ENCODE results near the gene RBM5. TPM values are rescaled to one million over a fixed set of nuclear protein-coding genes. Genes with fewer than 3 reads are reported as not detected.

Gene RBM5
- total and polyA plus RNA-seq, 10 of the 15 experiments (the other 5 are each of a cell fraction or from before 2014, with no cell fraction given) = 35.1 to 347 (median 111) TPM

Other genes with a start within 250 kb of the RBM5 start
Only the 7 nearest of the 17 such genes appear.
- 9.9 TPM in 2 replicates for gene MON1A, start 159.1 kb upstream of the RBM5 start, total RNA-seq (2014; rRNA removed)
- 2.6 and 3.5 TPM in 2 replicates for gene MON1A, start 159.1 kb upstream of the RBM5 start, total RNA-seq (2014; rRNA removed; fragmentation: Illumina TruSeq; extraction: Trizol)
- gene MON1A, start 159.1 kb upstream of the RBM5 start, total RNA-seq (2021) = 9.0 and 10.3 TPM in 2 replicates
- gene MON1A, start 159.1 kb upstream of the RBM5 start, polyA plus RNA-seq (2011; rRNA removed) = 2.1 and 6.2 TPM in 2 replicates
- gene MON1A, start 159.1 kb upstream of the RBM5 start, polyA plus RNA-seq (2014; fragmentation: Illumina TruSeq; extraction: Trizol) = 0.98 and 4.0 TPM in 2 replicates
- 1 to 10 TPM; 1.3 to 2.4 TPM for gene MON1A, start 159.1 kb upstream of the RBM5 start, polyA plus RNA-seq (2014; fragmentation: Nextera tagmentation; extraction: Ambion mirVana)
- 10.3 and 10.8 TPM in 2 replicates for gene MON1A, start 159.1 kb upstream of the RBM5 start, polyA plus RNA-seq (2014; rRNA removed)
- 10 to 100 TPM in 1 of 2 experiments, 1 to 10 TPM in 1; 9.2 to 10.5 TPM for gene MON1A, start 159.1 kb upstream of the RBM5 start, polyA plus RNA-seq (2016; fragmentation: Nextera tagmentation; extraction: Ambion mirVana)
- 56.4 and 62.5 TPM in 2 replicates for gene RBM6, start 148.8 kb upstream of the RBM5 start, total RNA-seq (2014; rRNA removed)
- 94.1 and 94.6 TPM in 2 replicates for gene RBM6, start 148.8 kb upstream of the RBM5 start, total RNA-seq (2014; rRNA removed; fragmentation: Illumina TruSeq; extraction: Trizol)
- gene RBM6, start 148.8 kb upstream of the RBM5 start, total RNA-seq (2021) = 66.5 and 72.7 TPM in 2 replicates
- gene RBM6, start 148.8 kb upstream of the RBM5 start, polyA plus RNA-seq (2011; rRNA removed) = 103 and 128 TPM in 2 replicates
- gene RBM6, start 148.8 kb upstream of the RBM5 start, polyA plus RNA-seq (2014; fragmentation: Illumina TruSeq; extraction: Trizol) = 102 and 136 TPM in 2 replicates
- gene RBM6, start 148.8 kb upstream of the RBM5 start, polyA plus RNA-seq (2014; fragmentation: Nextera tagmentation; extraction: Ambion mirVana) = 10 to 100 TPM; 45.3 to 84.4 TPM
- gene RBM6, start 148.8 kb upstream of the RBM5 start, polyA plus RNA-seq (2014; rRNA removed) = 73.6 and 89.8 TPM in 2 replicates
- gene RBM6, start 148.8 kb upstream of the RBM5 start, polyA plus RNA-seq (2016; fragmentation: Nextera tagmentation; extraction: Ambion mirVana) = 10 to 100 TPM; 70.6 to 78.2 TPM
- 0.28 TPM in 1 of 2 replicates, not detected in the other for gene SEMA3F, start 66.4 kb downstream of the RBM5 start, total RNA-seq (2014; rRNA removed)
- not detected in 2 replicates for gene SEMA3F, start 66.4 kb downstream of the RBM5 start, total RNA-seq (2014; rRNA removed; fragmentation: Illumina TruSeq; extraction: Trizol)
- gene SEMA3F, start 66.4 kb downstream of the RBM5 start, total RNA-seq (2021) = 0.08 and 0.45 TPM in 2 replicates
- gene SEMA3F, start 66.4 kb downstream of the RBM5 start, polyA plus RNA-seq (2011; rRNA removed) = 0.12 and 0.15 TPM in 2 replicates
- 0.09 TPM in 1 of 2 replicates, not detected in the other for gene SEMA3F, start 66.4 kb downstream of the RBM5 start, polyA plus RNA-seq (2014; fragmentation: Illumina TruSeq; extraction: Trizol)
- gene SEMA3F, start 66.4 kb downstream of the RBM5 start, polyA plus RNA-seq (2014; fragmentation: Nextera tagmentation; extraction: Ambion mirVana) = not detected
- gene SEMA3F, start 66.4 kb downstream of the RBM5 start, polyA plus RNA-seq (2014; rRNA removed) = not detected in 2 replicates
- gene SEMA3F, start 66.4 kb downstream of the RBM5 start, polyA plus RNA-seq (2016; fragmentation: Nextera tagmentation; extraction: Ambion mirVana) = not detected
- not detected in 2 replicates for gene GNAT1, start 102.7 kb downstream of the RBM5 start, total RNA-seq (2014; rRNA removed)
- gene GNAT1, start 102.7 kb downstream of the RBM5 start, total RNA-seq (2014; rRNA removed; fragmentation: Illumina TruSeq; extraction: Trizol) = not detected in 2 replicates
- gene GNAT1, start 102.7 kb downstream of the RBM5 start, total RNA-seq (2021) = not detected in 2 replicates
- not detected in 2 replicates for gene GNAT1, start 102.7 kb downstream of the RBM5 start, polyA plus RNA-seq (2011; rRNA removed)
- not detected in 2 replicates for gene GNAT1, start 102.7 kb downstream of the RBM5 start, polyA plus RNA-seq (2014; fragmentation: Illumina TruSeq; extraction: Trizol)
- gene GNAT1, start 102.7 kb downstream of the RBM5 start, polyA plus RNA-seq (2014; fragmentation: Nextera tagmentation; extraction: Ambion mirVana) = not detected
- gene GNAT1, start 102.7 kb downstream of the RBM5 start, polyA plus RNA-seq (2014; rRNA removed) = not detected in 2 replicates
- gene GNAT1, start 102.7 kb downstream of the RBM5 start, polyA plus RNA-seq (2016; fragmentation: Nextera tagmentation; extraction: Ambion mirVana) = not detected
- gene SLC38A3, start 116.4 kb downstream of the RBM5 start, total RNA-seq (2014; rRNA removed) = not detected in 2 replicates
- not detected in 2 replicates for gene SLC38A3, start 116.4 kb downstream of the RBM5 start, total RNA-seq (2014; rRNA removed; fragmentation: Illumina TruSeq; extraction: Trizol)
- gene SLC38A3, start 116.4 kb downstream of the RBM5 start, total RNA-seq (2021) = 0.13 TPM in 1 of 2 replicates, not detected in the other
- 0.14 TPM in 1 of 2 replicates, not detected in the other for gene SLC38A3, start 116.4 kb downstream of the RBM5 start, polyA plus RNA-seq (2011; rRNA removed)
- gene SLC38A3, start 116.4 kb downstream of the RBM5 start, polyA plus RNA-seq (2014; fragmentation: Illumina TruSeq; extraction: Trizol) = not detected in 2 replicates
- not detected for gene SLC38A3, start 116.4 kb downstream of the RBM5 start, polyA plus RNA-seq (2014; fragmentation: Nextera tagmentation; extraction: Ambion mirVana)
- not detected in 2 replicates for gene SLC38A3, start 116.4 kb downstream of the RBM5 start, polyA plus RNA-seq (2014; rRNA removed)
- not detected for gene SLC38A3, start 116.4 kb downstream of the RBM5 start, polyA plus RNA-seq (2016; fragmentation: Nextera tagmentation; extraction: Ambion mirVana)
- gene GNAI2, start 147.3 kb downstream of the RBM5 start, total RNA-seq (2014; rRNA removed) = 222 and 225 TPM in 2 replicates
- gene GNAI2, start 147.3 kb downstream of the RBM5 start, total RNA-seq (2014; rRNA removed; fragmentation: Illumina TruSeq; extraction: Trizol) = 108 and 120 TPM in 2 replicates
- gene GNAI2, start 147.3 kb downstream of the RBM5 start, total RNA-seq (2021) = 271 and 276 TPM in 2 replicates
- 160 and 346 TPM in 2 replicates for gene GNAI2, start 147.3 kb downstream of the RBM5 start, polyA plus RNA-seq (2011; rRNA removed)
- gene GNAI2, start 147.3 kb downstream of the RBM5 start, polyA plus RNA-seq (2014; fragmentation: Illumina TruSeq; extraction: Trizol) = 163 and 192 TPM in 2 replicates
- gene GNAI2, start 147.3 kb downstream of the RBM5 start, polyA plus RNA-seq (2014; fragmentation: Nextera tagmentation; extraction: Ambion mirVana) = 10 to 100 TPM in 1 of 2 experiments, 1 to 10 TPM in 1; 5.0 to 15.3 TPM
- gene GNAI2, start 147.3 kb downstream of the RBM5 start, polyA plus RNA-seq (2014; rRNA removed) = 257 and 287 TPM in 2 replicates
- 100 to 1,000 TPM; 250 to 275 TPM for gene GNAI2, start 147.3 kb downstream of the RBM5 start, polyA plus RNA-seq (2016; fragmentation: Nextera tagmentation; extraction: Ambion mirVana)
- gene SEMA3B, start 180.2 kb downstream of the RBM5 start, total RNA-seq (2014; rRNA removed) = 0.11 and 0.16 TPM in 2 replicates
- 0.05 and 0.09 TPM in 2 replicates for gene SEMA3B, start 180.2 kb downstream of the RBM5 start, total RNA-seq (2014; rRNA removed; fragmentation: Illumina TruSeq; extraction: Trizol)
- gene SEMA3B, start 180.2 kb downstream of the RBM5 start, total RNA-seq (2021) = 0.59 and 0.74 TPM in 2 replicates
- 0.33 and 0.48 TPM in 2 replicates for gene SEMA3B, start 180.2 kb downstream of the RBM5 start, polyA plus RNA-seq (2011; rRNA removed)
- 0.06 TPM in 1 of 2 replicates, not detected in the other for gene SEMA3B, start 180.2 kb downstream of the RBM5 start, polyA plus RNA-seq (2014; fragmentation: Illumina TruSeq; extraction: Trizol)
- gene SEMA3B, start 180.2 kb downstream of the RBM5 start, polyA plus RNA-seq (2014; fragmentation: Nextera tagmentation; extraction: Ambion mirVana) = not detected
- gene SEMA3B, start 180.2 kb downstream of the RBM5 start, polyA plus RNA-seq (2014; rRNA removed) = 0.37 and 0.47 TPM in 2 replicates
- under 1 TPM; 0.09 to 0.16 TPM for gene SEMA3B, start 180.2 kb downstream of the RBM5 start, polyA plus RNA-seq (2016; fragmentation: Nextera tagmentation; extraction: Ambion mirVana)